Measurements from ENCODE around the gene HAO1. TPM values are rescaled to one million over a fixed set of nuclear protein-coding genes. Genes with fewer than 3 reads are reported as not detected.

HAO1 gene
- total and polyA plus RNA-seq, 9 of the 15 experiments (the other 6 are each of a cell fraction or from before 2014, with no cell fraction given) = not detected

GRCh38 chr20:7850775-7851490, 89.3 kb downstream of the HAO1 start:
- Histone ChIP-seq H3K79me2 (ENCODE audit: control insufficient read depth, insufficient read depth, low read length) (no peaks in the 10 kb centered on the region), H3K36me3 (ENCODE audit: control insufficient read depth, insufficient read depth, low read length) (no peaks in the 10 kb centered on the region), H3K9me3 (replicated peaks; ENCODE audit: control insufficient read depth, insufficient read depth, low read depth, low read length) (no peaks in the 10 kb centered on the region), H3K9ac (ENCODE audit: insufficient read depth in 1 of 2, low read depth in 2 of 2, low read length in 2 of 2) (no peak overlapping the region), H2AFZ (ENCODE audit: low read depth, low read length) (no peak overlapping the region), H3K4me3 (no peak overlapping the region), H3K27me3 (ENCODE audit: control insufficient read depth in 2 of 2, insufficient read depth in 2 of 2, low read length in 2 of 2) (no peaks in the 10 kb centered on the region), H3K9me1 (ENCODE audit: control insufficient read depth, insufficient read depth, low read length) (no peaks in the 10 kb centered on the region), H3K4me2 (ENCODE audit: insufficient read depth, low read length) (no peak overlapping the region), H4K20me1 (replicated peaks; ENCODE audit: control insufficient read depth, insufficient read depth, low read length) (no peaks in the 10 kb centered on the region), H3K4me1 (replicated peaks in 1 of 2; ENCODE audit: control insufficient read depth in 2 of 2, insufficient read depth in 2 of 2, low read length in 2 of 2) (no peaks in the 10 kb centered on the region), H3K27ac (ENCODE audit: extremely low read depth, low read depth, low read length) (no peak overlapping the region)
- DNase-seq (ENCODE audit: extremely low read depth in 1 of 4, low spot score in 3 of 4) (no peak), FAIRE-seq (no peak), ATAC-seq (no peak)
- intact Hi-C loops (cut with micrococcal nuclease) = no loop called here
- POLR2A ChIA-PET = interaction anchor here (0.6 kb wide), 1 partner anchor 857 kb away, joined by 3 read pairs; no protein-coding TSS in a partner anchor
- no TSS peak for BruUV-seq (replicated peaks)
- in situ Hi-C loops (cut with MboI) = no loop called here
- WGBS (ENCODE audit: insufficient coverage, low coverage, missing lambda C conversion rate) = 2% methylated on average over 7 of the region's 7 CpGs
- CTCF ChIA-PET (ENCODE audit: low intra/inter-chr PET ratio) = no interaction called here
- no peak for TF ChIP-seq NEUROD1 (IDR thresholded peaks at IDR 0.05; ENCODE audit: borderline replicate concordance, low read depth, low read length, partially characterized antibody)
- no peak for TF ChIP-seq SRF (CRISPR knock-in tag; IDR thresholded peaks at IDR 0.05)
- TF ChIP-seq ARID3A (IDR thresholded peaks at IDR 0.05; ENCODE audit: borderline replicate concordance, low read depth, low read length) = no peak
- TF ChIP-seq RBM39 (optimal IDR thresholded peaks at IDR 0.05; ENCODE audit: low read depth, low read length) = no peak
- no peak for TF ChIP-seq ILF3 (IDR thresholded peaks at IDR 0.05; ENCODE audit: borderline replicate concordance)
- TF ChIP-seq NCOA2 (IDR thresholded peaks at IDR 0.05; ENCODE audit: partially characterized antibody in 2 of 2) = no peak
- TF ChIP-seq TCF3 (CRISPR knock-in tag; IDR thresholded peaks at IDR 0.05) = no peak
- no peak for TF ChIP-seq ZNF408 (CRISPR knock-in tag; IDR thresholded peaks at IDR 0.05; ENCODE audit: low read depth)
- no peak for TF ChIP-seq HLTF (IDR thresholded peaks at IDR 0.05)
- no peak for TF ChIP-seq ZNF121 (CRISPR knock-in tag; conservative IDR thresholded peaks at IDR 0.05)
- TF ChIP-seq ZNF717 (CRISPR knock-in tag; IDR thresholded peaks at IDR 0.05) = no peak
- no peak for TF ChIP-seq SAFB2 (IDR thresholded peaks at IDR 0.05; ENCODE audit: borderline replicate concordance, low read depth, low read length, severe bottlenecking)
- TF ChIP-seq NR3C1 (CRISPR knock-in tag; IDR thresholded peaks at IDR 0.05) = no peak
- no peak for TF ChIP-seq HDAC1 (IDR thresholded peaks at IDR 0.05)
- TF ChIP-seq KAT2B (IDR thresholded peaks at IDR 0.05; ENCODE audit: low read depth, low read length) = no peak
- no peak for TF ChIP-seq E2F3 (CRISPR knock-in tag; IDR thresholded peaks at IDR 0.05)
- no peak for TF ChIP-seq POU5F1 (IDR thresholded peaks at IDR 0.05; ENCODE audit: borderline replicate concordance, low read depth, low read length, partially characterized antibody)
- TF ChIP-seq ARID4B (CRISPR knock-in tag; IDR thresholded peaks at IDR 0.05) = no peak

Measured in K562 (cell line).